H9 (cell line): ENCODE results near the gene CDK14. TPM values are rescaled to one million over a fixed set of nuclear protein-coding genes. Genes with fewer than 3 reads are reported as not detected.

Experiments used
- DNase-seq: peaks from one replicate; pipeline ENCODE4 v3.0.0-alpha.2; 2017
- H2AFZ ChIP-seq: one replicate; pipeline ENCODE4 v1.6.1; 2013; ENCODE audit warnings: mild to moderate bottlenecking, low read length, control low read depth, moderate library complexity
- H2AK5ac ChIP-seq: 2 replicates; pipeline ENCODE4 v1.6.1; 2013; ENCODE audit warnings: low read length, control low read depth, mixed read lengths; ENCODE audit not compliant: insufficient read length
- H2BK120ac ChIP-seq: one replicate; pipeline ENCODE4 v1.6.1; 2013; ENCODE audit warnings: low read depth, mild to moderate bottlenecking, low read length, control low read depth, inconsistent platforms; ENCODE audit not compliant: poor library complexity, severe bottlenecking
- H2BK12ac ChIP-seq: 2 replicates; pipeline ENCODE4 v1.6.1; 2013; ENCODE audit warnings: low read length, control low read depth, mixed read lengths, low read depth; ENCODE audit not compliant: insufficient read length
- H2BK15ac ChIP-seq: 2 replicates; pipeline ENCODE4 v1.6.1; 2013; ENCODE audit warnings: low read depth, low read length, control low read depth
- H2BK20ac ChIP-seq: one replicate; pipeline ENCODE4 v1.6.1; 2013; ENCODE audit warnings: low read depth, mild to moderate bottlenecking, low read length, control low read depth, inconsistent platforms; ENCODE audit not compliant: poor library complexity, severe bottlenecking
- H2BK5ac ChIP-seq: 2 replicates; pipeline ENCODE4 v1.6.1; 2013; ENCODE audit warnings: low read length, control low read depth, mixed read lengths; ENCODE audit not compliant: insufficient read length
- H3K14ac ChIP-seq: 2 replicates; pipeline ENCODE4 v1.6.1; 2013; ENCODE audit warnings: low read length, control low read depth; ENCODE audit not compliant: insufficient read depth
- H3K18ac ChIP-seq: 2 replicates; pipeline ENCODE4 v1.6.1; 2013; ENCODE audit warnings: low read depth, mild to moderate bottlenecking, mixed read lengths, low read length, control low read depth; ENCODE audit not compliant: insufficient read length
- H3K23ac ChIP-seq: 2 replicates; pipeline ENCODE4 v1.6.1; 2013; ENCODE audit warnings: low read length, control low read depth, mixed read lengths, low read depth; ENCODE audit not compliant: insufficient read length
- H3K23me2 ChIP-seq: 2 replicates; pipeline ENCODE4 v1.6.1; 2013; ENCODE audit warnings: low read depth, mild to moderate bottlenecking, mixed read lengths, low read length, control low read depth; ENCODE audit not compliant: insufficient read length, poor library complexity, severe bottlenecking
- H3K27ac ChIP-seq: 2 replicates; pipeline ENCODE4 v1.5.1; 2013; ENCODE audit warnings: low read length, control low read depth, mixed read lengths, low read depth; ENCODE audit not compliant: insufficient read length
- H3K27me3 ChIP-seq: 2 replicates; pipeline ENCODE4 v1.6.1; 2013; ENCODE audit warnings: low read length, control low read depth, inconsistent platforms; ENCODE audit not compliant: insufficient read depth
- H3K4ac ChIP-seq: 2 replicates; pipeline ENCODE4 v1.6.1; 2013; ENCODE audit warnings: low read depth, mild to moderate bottlenecking, control low read depth, inconsistent platforms, low read length, moderate library complexity
- H3K4me1 ChIP-seq: 2 replicates; pipeline ENCODE4 v1.6.1; 2013; ENCODE audit warnings: low read length, control low read depth, inconsistent platforms; ENCODE audit not compliant: insufficient read depth
- H3K4me2 ChIP-seq: 2 replicates; pipeline ENCODE4 v1.6.1; 2013; ENCODE audit warnings: low read length, control low read depth, mixed read lengths; ENCODE audit not compliant: insufficient read length, insufficient read depth
- H3K56ac ChIP-seq: 2 replicates; pipeline ENCODE4 v1.6.1; 2013; ENCODE audit warnings: low read depth, mild to moderate bottlenecking, mixed read lengths, low read length, control low read depth; ENCODE audit not compliant: insufficient read length
- H3K79me1 ChIP-seq: 2 replicates; pipeline ENCODE4 v1.6.1; 2013; ENCODE audit warnings: low read depth, mild to moderate bottlenecking, moderate library complexity, low read length, control low read depth, inconsistent platforms; ENCODE audit not compliant: insufficient read depth, poor library complexity, severe bottlenecking
- H3K79me2 ChIP-seq: 2 replicates; pipeline ENCODE4 v1.6.1; 2013; ENCODE audit warnings: low read length, control low read depth, inconsistent platforms; ENCODE audit not compliant: insufficient read depth
- H3K9ac ChIP-seq: 2 replicates; pipeline ENCODE4 v1.6.1; 2013; ENCODE audit warnings: low read length, control low read depth, mixed read lengths; ENCODE audit not compliant: insufficient read length; ENCODE audit errors: extremely low read depth
- H3K9me3 ChIP-seq: one replicate; pipeline ENCODE4 v1.6.1; 2013; ENCODE audit warnings: low read depth, low read length, inconsistent platforms; ENCODE audit not compliant: control insufficient read depth
- H3T11ph ChIP-seq: one replicate; pipeline ENCODE4 v1.6.1; 2013; ENCODE audit warnings: mild to moderate bottlenecking, low read length, control low read depth, inconsistent platforms
- H4K20me1 ChIP-seq: one replicate; pipeline ENCODE4 v1.6.1; 2013; ENCODE audit not compliant: control insufficient read depth, insufficient read length, insufficient read depth
- H4K5ac ChIP-seq: 2 replicates; pipeline ENCODE4 v1.6.1; 2013; ENCODE audit warnings: low read depth, mild to moderate bottlenecking, mixed read lengths, low read length, control low read depth; ENCODE audit not compliant: insufficient read length
- H4K8ac ChIP-seq: replicated peaks from 2 replicates; pipeline ENCODE4 v1.6.1; 2013; ENCODE audit warnings: low read length, control low read depth, mixed read lengths, low read depth; ENCODE audit not compliant: insufficient read length
- H4K91ac ChIP-seq: 2 replicates; pipeline ENCODE4 v1.6.1; 2013; ENCODE audit warnings: low read depth, mild to moderate bottlenecking, moderate library complexity, mixed read lengths, low read length, control low read depth; ENCODE audit not compliant: insufficient read length
- H3K27ac Mint-ChIP-seq, 3 experiments: 2 replicates in 2 of 3; 3 replicates in 1 of 3; pipeline ENCODE4 v1.8.0; 2020 to 2021; ENCODE audit warnings: mixed read lengths in 3 of 3, mild to moderate bottlenecking in 1 of 3, moderate library complexity in 1 of 3
- H3K27me3 Mint-ChIP-seq: 2 replicates; pipeline ENCODE4 v1.8.0; 2021; ENCODE audit warnings: low read depth, mild to moderate bottlenecking, moderate library complexity, mixed read lengths
- H3K36me3 Mint-ChIP-seq, 3 experiments: 2 replicates in 2 of 3; 3 replicates in 1 of 3; pipeline ENCODE4 v1.8.0; 2020 to 2021; ENCODE audit warnings: low read depth in 3 of 3, mixed read lengths in 3 of 3; ENCODE audit not compliant: insufficient read depth in 1 of 3
- H3K4me1 Mint-ChIP-seq, 2 experiments: 2 replicates each; pipeline ENCODE4 v1.8.0; 2020; ENCODE audit warnings: mixed read lengths in 2 of 2
- H3K4me3 Mint-ChIP-seq, 2 experiments: 2 replicates in 1 of 2; 3 replicates in 1 of 2; pipeline ENCODE4 v1.8.0; 2020 to 2021; ENCODE audit warnings: mild to moderate bottlenecking in 2 of 2, mixed read lengths in 2 of 2, moderate library complexity in 1 of 2
- H3K9me3 Mint-ChIP-seq, 2 experiments: 2 replicates in 1 of 2; 3 replicates in 1 of 2; pipeline ENCODE4 v1.8.0; 2020; ENCODE audit warnings: mild to moderate bottlenecking in 2 of 2, mixed read lengths in 2 of 2, moderate library complexity in 1 of 2
- CTCF ChIP-seq: fragments of 200-600 bp; sonication (generic); conservative IDR thresholded peaks from 3 replicates; pipeline ENCODE4 v1.8.0; 2021; ENCODE audit warnings: antibody characterized with exemption, mild to moderate bottlenecking
- WGBS: extraction: QIAGEN DNeasy Blood & Tissue Kit; methylation state at CpG from one replicate; pipeline ENCODE4 v1.1.7; 2013; ENCODE audit warnings: missing lambda C conversion rate, low lambda C conversion rate, mixed read lengths; ENCODE audit not compliant: insufficient read length; ENCODE audit errors: extremely low coverage; 5-methylcytosine and 5-hydroxymethylcytosine counted together
- total RNA-seq: library from RNA; stranded (reverse); gene quantifications from 2 replicates; pipeline ENCODE4 v1.2.1, GENCODE V29; 2021

CDK14 gene
- total RNA-seq, 1 experiment from 2014 or later, result 23.9 TPM

GRCh38 chr7:90894122-90894521, 298.0 kb downstream of the CDK14 start:
- Histone ChIP-seq H2BK20ac (no peak overlapping the region), H2AFZ (no peak overlapping the region), H3K56ac (no peak overlapping the region), H3K27me3 (no peaks in the 10 kb centered on the region), H4K91ac (no peak overlapping the region), H2BK12ac (no peak overlapping the region), H3K27ac (no peak overlapping the region), H3K4me2 (no peak overlapping the region), H4K20me1 (no peaks in the 10 kb centered on the region), H3T11ph (no peak overlapping the region), H3K79me2 (no peaks in the 10 kb centered on the region), H2BK5ac (no peak overlapping the region), H3K9me3 (no peaks in the 10 kb centered on the region), H3K14ac (no peak overlapping the region), H3K23ac (no peak overlapping the region), H3K4me1 (no peaks in the 10 kb centered on the region; the same call in 1 of the 2 replicates), H2AK5ac (no peak overlapping the region), H2BK120ac (no peak overlapping the region), H3K4ac (no peak overlapping the region), H2BK15ac (no peak overlapping the region), H4K5ac (no peak overlapping the region), H3K18ac (no peak overlapping the region), H3K79me1 (no peaks in the 10 kb centered on the region), H3K23me2 (no peaks in the 10 kb centered on the region), H3K9ac (no peak overlapping the region), H4K8ac (no peak overlapping the region)
- no peaks in the 10 kb centered on the region for H3K27me3 Mint-ChIP-seq
- DNase-seq, result no peak
- no peaks in the 10 kb centered on the region for H3K9me3 Mint-ChIP-seq
- no peak overlapping the region for H3K27ac Mint-ChIP-seq
- no CpG with 5 or more reads among the region's 3 CpGs for WGBS
- peaks cover 9 to 13% of the 10 kb centered on the region in 2 experiments for H3K4me1 Mint-ChIP-seq
- H3K36me3 Mint-ChIP-seq, result no peaks in the 10 kb centered on the region
- no peak for TF ChIP-seq CTCF
- H3K4me3 Mint-ChIP-seq, result no peak overlapping the region
